ENCODE data around the gene ANKRD22.

- TF ChIP-seq CTCF (IDR thresholded peaks at IDR 0.05) (no peak), POLR2A (IDR thresholded peaks at IDR 0.05) (no peak), POLR2AphosphoS5 (IDR thresholded peaks at IDR 0.05) (no peak)
Measured at GRCh38 chr10:88787463-88787862, 64.2 kb downstream of the ANKRD22 start.

All from sigmoid colon (tissue), 4 donors.